Endothelial cell of umbilical vein (primary cell): Measurements from ENCODE around the gene RLN3. TPM values are rescaled to one million over a fixed set of nuclear protein-coding genes. Genes with fewer than 3 reads are reported as not detected.

Experiments
- BruUV-seq: library from RNA; stranded (reverse); fragments of 400-500 nt; replicated peaks from 2 replicates; lab custom pipeline; 2021; lab: Mats Ljungman, UMichigan
- CTCF ChIA-PET: fragments of 300-600, 350-600 bp; sonication (Branson Sonifier 250); formaldehyde crosslinking; loops from one replicate; lab custom pipeline; 2021; ENCODE audit warnings: antibody characterized with exemption, inconsistent platforms; lab: Charles Lee
- POLR2A ChIA-PET: fragments of 300-600, 350-600 bp; sonication (Branson Sonifier 250); formaldehyde crosslinking; loops from one replicate; lab custom pipeline; 2021; ENCODE audit warnings: antibody characterized with exemption, inconsistent platforms; lab: Charles Lee
- DNase-seq: peaks from one replicate; pipeline ENCODE4 v3.0.0-alpha.2; 2011; ENCODE audit warnings: low read depth, low spot score
- FAIRE-seq: peaks from 2 replicates; lab custom pipeline; 2011; peaks lifted over from hg19 to GRCh38; lab: Jason Lieb, UNC
- H2AFZ ChIP-seq: 2 replicates; pipeline ENCODE4 v1.6.0; 2012; ENCODE audit warnings: low read depth, low read length, control low read depth, inconsistent platforms
- H3K27ac ChIP-seq: 2 replicates; pipeline ENCODE4 v1.5.1; 2011; ENCODE audit warnings: low read depth, mild to moderate bottlenecking, control low read depth, low read length, moderate library complexity; ENCODE audit not compliant: insufficient read depth
- H3K27me3 ChIP-seq, 2 experiments: 2 replicates each; pipeline versions ENCODE4 v1.6.0 to v1.6.1; 2011; ENCODE audit warnings: low read length in 2 of 2, mixed read lengths in 1 of 2; ENCODE audit not compliant: control insufficient read depth in 2 of 2, insufficient read depth in 2 of 2
- H3K36me3 ChIP-seq, 2 experiments: 2 replicates in 1 of 2; 3 replicates in 1 of 2; pipeline ENCODE4 v1.5.1; 2011; ENCODE audit warnings: low read length in 2 of 2, mild to moderate bottlenecking in 1 of 2, moderate library complexity in 1 of 2; ENCODE audit not compliant: control insufficient read depth in 2 of 2, insufficient read depth in 2 of 2; ENCODE audit errors: extremely low read depth in 1 of 2
- H3K4me1 ChIP-seq: 3 replicates; pipeline ENCODE4 v1.5.1; 2011; ENCODE audit warnings: mild to moderate bottlenecking, low read length; ENCODE audit not compliant: control insufficient read depth, insufficient read depth; ENCODE audit errors: extremely low read depth
- H3K4me2 ChIP-seq: 2 replicates; pipeline ENCODE4 v1.6.1; 2011; ENCODE audit warnings: low read length, control low read depth, mixed read lengths; ENCODE audit not compliant: insufficient read depth
- H3K4me3 ChIP-seq, 3 experiments: fragments of 200-600 bp in 1 of 3; sonication (generic), shearing (Covaris generic) in 1 of 3; replicated peaks in 1 of 3; 2 replicates each; pipeline ENCODE4 v1.5.1; 2011 to 2016; ENCODE audit warnings: control low read depth in 3 of 3, low read length in 3 of 3, mild to moderate bottlenecking in 2 of 3, inconsistent platforms in 1 of 3, low read depth in 1 of 3, moderate library complexity in 1 of 3; ENCODE audit not compliant: insufficient read depth in 1 of 3
- H3K79me2 ChIP-seq: 2 replicates; pipeline ENCODE4 v1.6.0; 2012; ENCODE audit warnings: low read length, inconsistent platforms; ENCODE audit not compliant: control insufficient read depth, insufficient read depth
- H3K9ac ChIP-seq: replicated peaks from 2 replicates; pipeline ENCODE3; 2011; ENCODE audit warnings: low read length, control low read depth; ENCODE audit not compliant: insufficient read depth; ENCODE audit errors: extremely low read depth
- H3K9me1 ChIP-seq: replicated peaks from 3 replicates; pipeline ENCODE4 v1.6.0; 2011; ENCODE audit warnings: mild to moderate bottlenecking, low read length; ENCODE audit not compliant: control insufficient read depth, insufficient read depth; ENCODE audit errors: extremely low read depth
- H3K9me3 ChIP-seq: replicated peaks from 2 replicates; pipeline ENCODE4 v1.5.1; 2012; ENCODE audit warnings: low read length, inconsistent platforms; ENCODE audit not compliant: control insufficient read depth, insufficient read depth
- H4K20me1 ChIP-seq: replicated peaks from 2 replicates; pipeline ENCODE3; 2011; ENCODE audit warnings: mild to moderate bottlenecking, low read length; ENCODE audit not compliant: control insufficient read depth, insufficient read depth; ENCODE audit errors: extremely low read depth
- CTCF ChIP-seq, 2 donors: IDR thresholded peaks; 1 replicate in 1 of 2; 2 replicates in 1 of 2; pipeline ENCODE4 v1.5.1; 2011; ENCODE audit warnings: low read length in 2 of 2, mild to moderate bottlenecking in 2 of 2, moderate library complexity in 2 of 2, control low read depth in 1 of 2, inconsistent platforms in 1 of 2, low read depth in 1 of 2; ENCODE audit not compliant: insufficient read depth in 1 of 2; ENCODE audit errors: extremely low read depth in 1 of 2
- FOS ChIP-seq: IDR thresholded peaks from 2 replicates; pipeline ENCODE4 v1.6.1; 2011; ENCODE audit warnings: mild to moderate bottlenecking, low read length, moderate library complexity, borderline replicate concordance; ENCODE audit not compliant: insufficient read depth
- JUN ChIP-seq: IDR thresholded peaks from 2 replicates; pipeline ENCODE4 v1.6.1; 2011; ENCODE audit warnings: borderline replicate concordance, low read depth; ENCODE audit not compliant: insufficient read length, insufficient read depth
- POLR2AphosphoS5 ChIP-seq: IDR thresholded peaks from 2 replicates; pipeline ENCODE4 v1.6.1; 2012; ENCODE audit warnings: low read depth, mild to moderate bottlenecking, control low read depth, low read length, moderate library complexity; ENCODE audit not compliant: insufficient read depth
- dilution Hi-C: fragments of 300-500 bp; cut with MboI; formaldehyde crosslinking; loops from one replicate; pipeline ENCODE4 v1.15.0; 2019; ENCODE audit warnings: low sequenced_read_pairs; ENCODE audit not compliant: extremely low pct_ligation_motif_present
- intact Hi-C: fragments of 100-400 bp; cut with micrococcal nuclease; formaldehyde crosslinking; loops from one replicate; pipeline ENCODE4 v1.10.0; 2022
- polyA plus RNA-seq, 4 experiments: library from polyadenylated mRNA; depleted of rRNA in 3 of 4; stranded (reverse) in 3 of 4; unstranded in 1 of 4; fragments of >200 nt; gene quantifications; 2 replicates each; pipeline versions ENCODE4 v1.2.1 to v1.2.3, GENCODE V29; 2011 to 2012; ENCODE audit warnings: missing spikeins in 1 of 4
- total RNA-seq: library from RNA; stranded (reverse); gene quantifications from 2 replicates; pipeline ENCODE4 v1.2.3, GENCODE V29; 2021

RLN3 gene
- total and polyA plus RNA-seq, 2 donors (not counting 3 experiments of a cell fraction or from before 2014, with no cell fraction given), result not detected

- H3K9me1 ChIP-seq, result no peaks in the 10 kb centered on the region
- H4K20me1 ChIP-seq, result no peaks in the 10 kb centered on the region
- ChIA-PET POLR2A (interaction anchor here (0.6 kb wide), 1 partner anchor 142 kb away, joined by 5 read pairs; no protein-coding TSS in a partner anchor), CTCF (interaction anchor here (1.0 to 6.6 kb wide), 12 partner anchors 11 to 198 kb away, joined by 3 to 74 read pairs (median 14); partner anchors contain the start of genes IL27RA and NANOS3)
- H3K36me3 ChIP-seq, result no peaks in the 10 kb centered on the region
- H3K4me2 ChIP-seq, result no peak overlapping the region
- H3K4me1 ChIP-seq, result peaks cover 26% of the 10 kb centered on the region
- dilution Hi-C loops (no loop called here), intact Hi-C loops (loop anchor here (5.0 kb wide), 1 partner anchor 283 kb away; no protein-coding TSS in a partner anchor)
- H3K9ac ChIP-seq, result no peak overlapping the region
- H3K9me3 ChIP-seq, result no peaks in the 10 kb centered on the region
- DNase-seq (no peak), FAIRE-seq (no peak)
- no peak overlapping the region for H3K27ac ChIP-seq
- no peaks in the 10 kb centered on the region for H3K79me2 ChIP-seq
- no TSS peak for BruUV-seq
- H3K27me3 ChIP-seq, result no peaks in the 10 kb centered on the region
- no peak overlapping the region for H3K4me3 ChIP-seq
- TF ChIP-seq JUN, result no peak
- no peak for TF ChIP-seq CTCF (IDR thresholded peaks at IDR 0.05; ENCODE audit: extremely low read depth in 1 of 2, insufficient read depth in 1 of 2, low read depth in 1 of 2, low read length in 2 of 2)
- TF ChIP-seq FOS, result no peak
- no peak for TF ChIP-seq POLR2AphosphoS5
- no peak overlapping the region for H2AFZ ChIP-seq
Measured at GRCh38 chr19:14070268-14071050, 42.5 kb downstream of the RLN3 start.
